Measurements from ENCODE around the gene METTL24.
"Not testable (repeated sequence)": the region's sequence is repeated elsewhere in the genome, so short reads cannot be mapped to it uniquely, and the experiment has no call there.

The METTL24 gene

DNA sequence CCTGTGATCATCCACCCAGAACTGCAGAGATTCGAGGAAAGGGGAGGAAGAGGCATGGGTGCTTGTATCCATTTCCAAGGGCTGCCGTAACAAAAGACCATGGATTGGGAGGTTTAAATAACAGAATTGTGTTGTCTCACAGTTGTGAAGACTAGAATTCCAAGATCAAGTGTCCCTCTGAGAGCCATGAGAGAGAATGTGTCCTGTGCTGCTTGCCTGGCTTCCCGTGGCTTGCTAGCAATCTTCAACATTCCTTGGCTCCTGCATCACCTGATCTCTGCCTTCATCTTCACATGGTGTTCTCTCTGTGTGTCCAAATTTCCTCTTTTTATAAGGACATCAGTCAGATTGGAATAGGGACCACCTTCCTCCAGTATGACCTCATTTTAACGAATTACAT lies 108.1 kb downstream of the METTL24 start:
- no peak for DNase-seq

DNA sequence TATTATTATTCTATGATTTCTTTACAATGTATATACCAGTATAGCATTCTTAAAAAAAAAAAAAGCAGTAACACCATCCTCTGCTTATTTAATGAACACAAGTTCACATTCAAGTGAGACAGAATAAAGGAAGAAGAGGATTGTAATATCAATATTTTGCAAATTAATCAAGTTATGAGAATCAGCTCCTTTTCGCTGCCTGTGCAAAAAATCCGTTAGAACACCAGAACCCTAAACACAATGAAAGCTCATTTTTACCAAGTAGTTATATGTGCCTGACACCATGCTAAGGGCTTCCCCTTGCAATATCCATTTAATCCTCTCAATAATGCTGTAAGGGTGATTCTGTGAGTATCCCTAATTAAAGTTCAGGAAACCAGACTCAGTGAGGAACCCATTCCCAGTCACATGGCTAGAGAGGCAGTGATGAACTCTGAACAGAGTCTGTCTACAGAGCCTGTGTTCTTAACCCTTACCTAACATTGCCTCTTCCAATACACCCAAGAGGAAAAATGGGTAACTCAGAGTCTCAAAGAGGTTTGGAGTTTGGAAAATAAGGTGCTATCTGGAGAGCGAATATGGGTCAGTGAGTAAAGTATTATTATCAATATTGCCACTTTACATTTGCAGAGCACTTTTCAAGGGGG lies 111.1 kb downstream of the METTL24 start:
- no peak for DNase-seq

DNA sequence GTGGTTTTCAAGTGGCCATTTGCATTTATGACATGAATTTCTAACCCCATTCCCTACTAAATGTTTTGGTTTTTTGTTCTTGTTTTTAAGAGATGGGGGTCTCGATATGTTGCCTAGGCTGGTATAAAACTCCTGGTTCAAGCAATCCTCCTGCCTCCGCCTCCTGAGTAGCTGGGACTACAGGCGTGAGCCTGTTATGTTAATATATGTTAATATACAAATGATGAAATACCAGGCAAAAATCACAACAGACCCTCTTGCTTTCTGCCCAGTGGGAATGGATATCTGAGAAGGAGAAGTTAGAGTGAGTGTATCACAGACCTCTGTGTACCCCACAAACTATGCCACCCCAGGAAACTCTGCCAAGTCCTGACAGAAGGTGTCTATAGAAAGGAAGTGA lies 111.8 kb downstream of the METTL24 start:
- DNase-seq: no peak

DNA sequence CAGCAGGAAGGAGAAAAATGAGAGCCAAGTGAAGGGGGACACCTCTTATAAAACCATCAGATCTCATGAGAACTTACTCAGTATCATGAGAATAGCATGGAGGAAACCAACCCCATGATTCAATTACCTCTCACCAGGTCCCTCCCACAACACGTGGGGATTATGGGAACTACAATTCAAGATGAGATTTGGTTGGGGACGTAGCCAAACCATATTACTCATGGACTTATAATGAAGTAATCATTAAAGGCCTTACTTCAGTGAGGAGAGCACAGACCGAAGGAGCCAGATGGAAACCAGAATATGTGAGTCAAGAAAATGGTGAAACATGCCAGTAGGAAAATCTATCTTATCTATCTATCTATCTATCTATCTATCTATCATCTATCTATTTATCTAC lies 113.5 kb downstream of the METTL24 start:
- DNase-seq: not testable (repeated sequence)

DNA sequence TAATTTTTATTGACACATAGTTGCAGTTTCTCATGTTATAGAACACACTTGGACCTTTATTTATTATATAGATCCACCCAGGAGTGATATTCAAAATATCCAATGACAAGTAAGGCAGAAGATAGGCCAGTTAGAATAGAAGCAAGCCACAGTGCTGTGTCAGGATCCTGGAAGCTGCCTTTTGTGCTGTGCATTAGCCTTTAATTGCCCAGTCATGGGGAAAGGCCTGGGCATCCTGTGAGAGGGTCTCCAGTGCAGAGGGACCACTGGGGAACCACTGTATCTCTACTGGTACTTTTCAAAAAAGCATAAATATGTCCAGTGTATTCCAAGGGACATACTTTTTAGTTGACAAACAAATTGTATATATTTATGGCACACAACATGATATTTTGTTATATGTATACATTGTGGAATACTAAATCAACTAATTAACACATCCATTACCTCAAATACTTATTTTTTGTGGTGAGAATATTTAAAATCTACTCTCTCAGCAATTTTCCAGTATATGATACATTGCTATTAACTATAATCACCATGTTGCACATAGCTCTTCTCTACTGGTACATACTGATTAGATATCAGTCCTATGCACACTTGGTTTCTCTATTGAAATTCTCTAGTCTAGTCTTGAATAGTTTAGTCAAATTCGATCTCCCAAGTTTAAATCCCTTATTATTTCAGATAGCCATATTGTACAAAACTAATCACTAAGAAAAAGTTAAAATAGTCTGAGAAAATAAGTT lies 118.4 kb downstream of the METTL24 start:
- no peak for DNase-seq

DNA sequence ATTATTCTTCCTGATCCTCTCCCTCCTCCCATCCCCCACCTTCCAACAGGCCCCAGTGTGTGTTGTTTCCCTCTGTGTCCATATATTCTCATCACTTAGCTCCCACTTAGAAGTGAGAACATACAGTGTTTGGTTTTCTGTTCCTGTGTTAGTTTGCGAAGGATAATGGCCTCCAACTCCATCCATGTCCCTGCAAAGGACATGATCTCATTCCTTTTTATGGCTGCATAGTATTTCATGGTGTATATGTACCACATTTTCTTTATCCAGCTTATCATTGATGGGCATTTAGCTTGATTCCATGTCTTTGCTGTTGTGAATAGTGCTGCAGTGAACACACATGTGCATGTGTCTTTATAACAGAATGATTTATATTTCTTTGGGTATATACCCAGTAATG lies 122.1 kb downstream of the METTL24 start:
- DNase-seq: not testable (repeated sequence)

DNA sequence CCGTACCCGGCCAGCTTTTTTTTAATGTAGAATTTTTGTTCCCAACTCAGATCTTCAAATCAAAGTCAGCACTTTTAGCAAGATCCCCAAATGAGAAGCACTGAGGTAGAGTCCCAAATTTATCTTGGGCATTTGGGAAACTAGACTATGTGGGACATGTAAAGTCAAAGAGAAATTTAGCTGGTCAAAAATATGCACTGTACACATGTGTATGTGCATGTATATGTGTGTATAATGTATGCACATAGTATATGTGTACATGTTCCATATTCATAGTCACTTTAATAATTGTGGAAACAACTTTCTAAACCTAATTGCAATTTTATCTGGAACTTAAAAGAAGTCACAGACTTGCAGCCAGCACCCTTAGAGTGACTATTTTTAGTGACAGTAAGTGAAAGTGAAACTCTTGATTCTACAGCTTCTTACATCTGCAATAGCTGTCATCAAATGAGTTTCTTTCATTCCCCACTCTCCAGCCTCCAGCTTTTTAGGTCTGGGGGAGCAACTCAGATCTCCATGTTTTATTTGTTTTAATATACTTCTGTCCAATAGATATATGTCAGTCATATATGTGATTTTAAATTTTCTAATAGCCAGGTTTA lies 124.3 kb downstream of the METTL24 start:
- no peak for DNase-seq

DNA sequence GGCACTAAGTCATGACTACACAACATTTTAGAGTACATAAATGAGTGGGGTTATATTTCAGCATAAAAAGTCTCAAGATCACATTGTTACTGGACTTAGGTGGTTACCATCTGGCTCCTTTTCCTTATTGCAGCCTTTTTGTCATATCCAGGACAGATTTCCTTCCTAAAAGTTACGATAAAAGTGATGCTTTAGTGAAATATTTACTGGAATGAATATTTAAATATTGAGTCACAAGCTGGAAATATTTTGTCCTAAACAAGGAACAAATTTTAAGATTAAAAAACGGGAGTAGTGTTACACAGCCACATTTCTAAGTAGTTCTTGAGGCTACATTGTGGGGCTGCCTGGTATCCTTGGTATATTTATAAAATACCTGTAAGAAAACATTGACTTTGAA lies 125.7 kb downstream of the METTL24 start:
- no peak for DNase-seq

DNA sequence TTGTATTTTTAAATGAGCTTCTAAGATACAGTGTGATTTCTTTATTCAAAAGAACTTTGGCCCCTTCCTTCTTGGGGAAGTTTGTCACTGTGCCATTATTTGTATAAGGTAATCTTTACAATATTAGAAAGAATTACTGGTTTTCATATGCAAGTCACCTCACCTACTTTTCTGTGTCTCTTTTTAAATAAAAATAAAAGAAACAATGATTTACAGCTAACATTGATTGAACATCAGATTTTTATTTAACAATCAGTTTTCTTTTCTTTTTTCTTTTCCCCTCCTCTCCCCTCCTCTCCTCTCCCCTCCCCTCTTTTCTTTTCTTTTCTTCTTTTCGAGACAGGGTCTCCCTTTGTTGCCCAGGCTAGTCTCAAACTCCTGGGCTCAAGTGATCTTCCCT lies 131.9 kb downstream of the METTL24 start:
- no peak for DNase-seq

DNA sequence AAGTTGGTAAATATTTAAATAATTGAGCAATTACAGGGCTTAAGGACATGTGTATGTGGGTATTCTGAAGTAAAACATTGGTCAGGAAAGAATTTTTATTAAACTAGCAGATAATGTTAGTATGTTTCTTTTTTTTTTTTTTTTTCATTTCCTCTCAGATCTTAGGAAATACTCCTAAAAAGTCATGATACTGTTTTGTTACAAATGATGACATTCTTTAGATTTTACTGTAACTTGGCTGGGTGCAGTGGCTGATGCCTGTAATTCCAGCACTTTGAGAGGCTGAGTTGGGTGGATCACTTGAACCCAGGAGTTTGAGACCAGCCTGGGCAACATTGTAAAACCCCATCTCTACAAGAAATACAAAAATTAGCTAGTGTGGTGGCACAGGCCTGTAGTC lies 136.4 kb downstream of the METTL24 start:
- DNase-seq: no peak

DNA sequence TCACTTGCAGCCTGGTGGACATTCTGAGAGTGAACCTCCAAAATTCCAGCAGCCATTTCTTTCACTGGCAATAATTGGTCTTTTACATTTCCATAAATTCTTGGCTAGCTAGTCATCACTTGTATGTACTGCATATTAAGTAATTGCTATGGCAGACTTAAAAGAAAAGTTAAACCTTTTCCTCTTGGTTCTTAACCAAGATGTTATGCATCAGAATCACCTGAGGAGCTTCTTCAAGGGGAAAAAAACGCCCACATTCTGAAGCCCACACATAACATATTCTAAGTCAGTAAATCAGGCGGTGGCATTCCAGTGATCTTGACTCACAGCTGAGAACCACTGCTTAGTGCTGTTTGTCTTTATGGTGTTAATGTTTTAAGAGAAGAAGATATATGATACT lies 140.9 kb downstream of the METTL24 start:
- DNase-seq: no peak

DNA sequence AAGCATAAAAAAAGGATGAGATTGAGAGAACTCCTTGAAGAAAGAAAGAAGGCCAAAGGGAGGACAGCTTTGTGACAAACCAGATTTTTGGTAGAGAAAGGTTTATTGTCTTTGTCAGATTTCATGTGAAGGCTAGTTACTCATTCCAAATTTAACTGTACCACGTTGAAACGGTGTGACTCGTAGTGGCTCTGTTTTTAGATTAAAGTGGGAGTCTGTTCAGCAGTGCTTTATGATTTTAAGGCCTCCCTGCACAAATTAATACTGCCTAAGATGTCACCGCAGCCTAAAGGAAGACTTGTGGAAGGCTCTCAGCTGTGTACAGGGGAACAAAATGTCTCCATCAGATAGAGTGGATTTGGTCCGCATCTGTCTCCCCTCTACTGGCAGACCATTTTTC lies 142.0 kb downstream of the METTL24 start:
- DNase-seq: no peak

DNA sequence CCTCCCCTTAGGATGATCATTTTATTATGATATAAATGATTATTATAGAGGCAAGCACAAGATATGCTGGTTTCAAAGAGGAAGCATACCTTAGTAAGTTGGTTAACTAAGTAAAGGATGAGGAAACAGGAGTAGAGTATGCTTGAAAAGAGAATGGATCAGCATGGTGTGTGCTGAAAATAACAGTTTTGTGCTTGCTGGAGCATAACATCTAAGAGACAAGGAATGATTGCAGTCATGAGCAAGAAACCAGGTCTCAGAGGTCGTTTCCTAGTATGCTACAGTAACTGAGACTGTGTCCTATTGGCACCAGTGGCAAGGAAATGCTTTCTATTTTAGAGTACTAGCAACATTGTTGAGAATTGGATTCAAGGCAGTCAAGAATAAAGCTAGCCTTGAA lies 143.8 kb downstream of the METTL24 start:
- DNase-seq: no peak

DNA sequence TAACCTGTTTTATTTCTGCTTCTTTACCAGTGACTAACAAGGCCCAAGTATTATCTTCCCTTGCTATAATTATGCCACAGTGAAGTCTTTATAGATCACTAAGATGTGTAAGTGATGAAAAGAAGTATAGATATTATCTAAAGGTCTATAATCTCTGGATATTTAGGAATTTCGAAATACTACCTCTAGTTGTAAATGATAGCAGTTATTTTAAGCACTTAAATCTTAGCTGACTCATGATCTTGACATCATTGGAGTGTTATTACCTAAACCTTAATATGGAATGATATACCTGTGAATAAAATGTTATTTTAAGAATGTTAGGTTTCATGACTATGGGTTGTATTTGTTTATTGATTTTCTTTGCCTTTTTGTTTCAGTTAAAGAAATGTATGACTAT lies 146.4 kb downstream of the METTL24 start:
- no peak for DNase-seq

DNA sequence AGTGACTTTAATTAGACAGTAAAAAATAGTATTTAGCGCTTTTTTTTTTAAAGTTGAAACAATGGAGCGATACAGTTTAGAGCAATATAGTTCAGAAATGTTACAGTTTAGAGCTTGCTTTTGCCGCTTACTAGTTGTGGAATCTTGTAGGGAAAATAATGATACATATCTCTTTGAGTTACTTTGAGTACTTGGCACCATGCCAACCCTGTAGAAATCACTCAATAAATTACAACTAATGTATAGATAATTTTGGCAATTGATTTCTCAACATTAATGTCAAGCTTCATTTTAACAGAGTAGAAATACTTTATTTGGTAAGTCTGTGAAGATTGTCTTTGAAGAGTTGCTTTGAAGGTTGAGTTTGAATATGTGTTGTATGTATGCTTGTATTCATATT lies 150.5 kb downstream of the METTL24 start:
- no peak for DNase-seq

DNA sequence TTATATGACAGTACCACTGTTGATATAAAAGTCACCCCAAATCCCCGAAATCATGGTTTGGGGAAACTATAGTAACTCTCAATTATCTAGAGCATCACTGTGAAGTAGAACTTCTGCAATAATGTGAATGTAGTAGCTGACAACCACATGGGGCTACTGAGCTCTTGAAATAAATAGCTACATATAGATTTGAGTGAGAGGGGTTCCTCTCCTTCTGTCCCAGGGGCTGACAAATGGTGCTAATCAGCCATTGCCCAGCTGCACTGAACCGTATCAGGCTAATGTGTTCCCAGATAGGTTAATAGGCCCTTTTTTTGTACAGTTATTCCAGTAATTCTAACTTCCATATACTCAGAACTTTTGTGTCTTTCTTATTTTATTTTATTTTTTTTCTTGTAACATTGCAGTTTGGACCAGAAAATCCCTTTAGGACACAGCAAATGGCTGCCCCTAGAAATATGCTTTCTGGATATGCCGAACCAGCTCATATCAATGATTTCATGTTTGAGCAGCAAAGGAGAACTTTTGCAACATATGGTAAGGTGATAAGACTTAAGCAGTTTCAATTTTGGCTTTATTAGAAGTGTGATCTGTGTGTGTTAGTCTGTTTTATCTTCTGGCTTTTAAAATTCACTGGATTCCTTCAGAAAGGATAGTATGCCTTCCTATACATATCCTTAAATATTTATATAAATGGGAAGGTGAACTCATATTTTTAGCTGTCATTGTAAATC lies 156.8 kb downstream of the METTL24 start:
- no peak for DNase-seq

DNA sequence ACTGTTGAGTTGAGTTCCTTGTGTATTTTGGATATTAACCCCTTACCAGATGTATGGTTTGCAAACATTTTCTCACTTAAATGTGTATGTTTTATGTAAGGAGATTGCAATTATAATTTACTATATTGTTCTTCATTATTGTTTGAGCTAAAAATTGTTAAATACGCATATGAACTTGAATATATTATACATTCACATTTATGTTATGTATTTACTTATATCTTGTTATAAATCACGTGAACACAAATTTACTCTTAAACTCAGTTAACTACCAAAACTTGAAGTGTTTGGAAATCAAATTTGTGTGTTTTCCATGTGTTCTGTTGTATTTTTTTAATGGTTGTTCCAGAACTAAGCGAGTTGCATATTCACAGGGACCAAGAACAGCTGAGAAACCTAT lies 159.6 kb downstream of the METTL24 start:
- DNase-seq: no peak

DNA sequence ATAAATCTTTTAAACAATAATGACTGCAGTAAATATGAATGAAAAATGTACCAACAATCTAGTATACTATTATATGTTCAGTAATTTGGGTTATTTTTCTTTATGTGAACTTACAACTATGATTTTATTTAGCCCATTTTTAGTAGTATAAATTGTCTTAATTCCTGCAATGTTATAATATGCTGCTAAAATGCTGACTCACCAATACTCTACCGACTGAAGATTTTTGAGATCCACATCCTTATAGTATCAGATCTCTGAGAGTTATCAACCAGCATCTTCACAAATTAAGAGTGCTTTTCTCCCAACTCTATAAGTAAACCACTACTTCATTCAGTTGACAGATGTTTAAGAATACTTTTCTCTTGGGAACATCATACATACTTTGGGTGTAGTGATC lies 161.3 kb downstream of the METTL24 start:
- no peak for DNase-seq

DNA sequence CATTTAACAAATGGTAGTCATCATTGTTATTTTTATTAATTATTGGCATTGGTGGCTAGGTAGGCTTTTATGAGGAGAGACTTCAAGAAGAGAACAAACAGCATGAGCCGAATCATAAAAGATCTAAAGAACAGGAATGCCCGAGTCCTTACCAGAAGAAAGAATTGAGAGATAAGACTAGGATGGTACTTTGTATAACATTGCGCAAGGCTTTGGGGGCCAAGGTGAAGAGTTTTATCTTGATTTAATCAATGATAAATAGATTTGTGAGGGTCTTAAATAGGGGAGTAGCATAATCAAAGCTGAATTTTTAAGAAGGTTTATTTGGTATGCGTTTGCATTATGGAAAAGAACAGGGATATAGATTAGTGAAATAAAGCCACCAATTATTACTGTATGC lies 162.5 kb downstream of the METTL24 start:
- no peak for DNase-seq
